DOHH2 (cell line): ENCODE measurements around the gene LIMK1.

Experiments used
- CTCF ChIP-seq: fragments of 200-600 bp; sonication (generic); IDR thresholded peaks from one replicate; pipeline ENCODE4 v1.5.1; 2014; ENCODE audit warnings: antibody characterized with exemption, mild to moderate bottlenecking, low read depth, low read length; ENCODE audit not compliant: poor library complexity, severe bottlenecking
- EZH2phosphoT487 ChIP-seq: fragments of 200-600 bp; sonication (generic); IDR thresholded peaks from 2 replicates; pipeline ENCODE4 v1.6.1; 2017; ENCODE audit warnings: borderline replicate concordance, mild to moderate bottlenecking, antibody characterized with exemption, low read length, moderate library complexity, mixed read lengths

- no peak for TF ChIP-seq EZH2phosphoT487
- no peak for TF ChIP-seq CTCF
Observed at GRCh38 chr7:74059681-74060588, 23.7 kb upstream of the LIMK1 start.
